OCI-LY7 (cell line): ENCODE measurements around the gene THRA. TPM values are rescaled to one million over a fixed set of nuclear protein-coding genes. Genes with fewer than 3 reads are reported as not detected.

Experiments used
- BruUV-seq: library from RNA; stranded (reverse); fragments of 400-500 nt; replicated peaks from 2 replicates; lab custom pipeline; 2021; lab: Mats Ljungman, UMichigan
- CTCF ChIA-PET: fragments of 300-600 bp; sonication (Branson Sonifier 250); formaldehyde crosslinking; loops from one replicate; lab custom pipeline; 2022; ENCODE audit warnings: antibody characterized with exemption; ENCODE audit not compliant: unreplicated experiment; lab: Charles Lee
- POLR2A ChIA-PET: fragments of 300-600 bp; sonication (Branson Sonifier 250); formaldehyde crosslinking; loops from one replicate; lab custom pipeline; 2022; ENCODE audit warnings: antibody characterized with exemption; lab: Charles Lee
- DNase-seq: peaks from one replicate; pipeline ENCODE4 v3.0.0-alpha.2; 2015; ENCODE audit warnings: low spot score
- H2AFZ ChIP-seq: fragments of 200-600 bp; sonication (generic), shearing (Covaris generic); 2 replicates; pipeline ENCODE4 v1.6.1; 2014; ENCODE audit warnings: mild to moderate bottlenecking, antibody characterized with exemption, low read length, moderate library complexity
- H3K27ac ChIP-seq: fragments of 200-600 bp; sonication (generic); 2 replicates; pipeline ENCODE4 v1.5.1; 2014; ENCODE audit warnings: mixed run types, low read depth, mild to moderate bottlenecking, moderate library complexity, low read length, inconsistent platforms; ENCODE audit not compliant: poor library complexity, severe bottlenecking
- H3K36me3 ChIP-seq: fragments of 200-600 bp; sonication (generic); 2 replicates; pipeline ENCODE4 v1.6.1; 2014; ENCODE audit warnings: mild to moderate bottlenecking, antibody characterized with exemption, low read length, moderate library complexity, mixed read lengths; ENCODE audit not compliant: insufficient read depth
- H3K4me1 ChIP-seq: fragments of 200-600 bp; sonication (generic); 2 replicates; pipeline ENCODE4 v1.5.1; 2014; ENCODE audit warnings: mild to moderate bottlenecking, low read length; ENCODE audit not compliant: insufficient read depth, poor library complexity, severe bottlenecking
- H3K4me2 ChIP-seq: fragments of 200-600 bp; sonication (generic); 2 replicates; pipeline ENCODE4 v1.6.1; 2014; ENCODE audit warnings: mild to moderate bottlenecking, low read length
- H3K4me3 ChIP-seq: fragments of 200-600 bp; sonication (generic); 2 replicates; pipeline ENCODE4 v1.5.1; 2014; ENCODE audit warnings: mild to moderate bottlenecking, low read depth, low read length; ENCODE audit not compliant: poor library complexity, severe bottlenecking
- H3K79me2 ChIP-seq: fragments of 200-600 bp; sonication (generic); 2 replicates; pipeline ENCODE4 v1.6.1; 2016; ENCODE audit warnings: low read depth, mild to moderate bottlenecking, low read length, moderate library complexity, mixed read lengths; ENCODE audit not compliant: insufficient read depth
- H3K9me2 ChIP-seq: fragments of 200-600 bp; sonication (generic); 2 replicates; pipeline ENCODE4 v1.6.1; 2016; ENCODE audit warnings: mild to moderate bottlenecking, low read length, mixed read lengths; ENCODE audit not compliant: insufficient read depth
- H3K9me3 ChIP-seq: fragments of 200-600 bp; sonication (generic); 2 replicates; pipeline ENCODE4 v1.6.1; 2014; ENCODE audit warnings: mild to moderate bottlenecking, mixed run types, low read length, mixed read lengths
- H4K20me1 ChIP-seq: fragments of 200-600 bp; sonication (generic); 2 replicates; pipeline ENCODE4 v1.6.1; 2014; ENCODE audit warnings: mild to moderate bottlenecking, antibody characterized with exemption, low read length, moderate library complexity, mixed read lengths; ENCODE audit not compliant: insufficient read depth
- CTCF ChIP-seq: fragments of 200-600 bp; sonication (generic); conservative IDR thresholded peaks from 2 replicates; pipeline ENCODE4 v1.5.1; 2014; ENCODE audit warnings: mild to moderate bottlenecking, antibody characterized with exemption, low read length, moderate library complexity, mixed read lengths
- EZH2phosphoT487 ChIP-seq: fragments of 200-600 bp; sonication (generic); IDR thresholded peaks from 2 replicates; pipeline ENCODE4 v1.6.1; 2018; ENCODE audit warnings: low read depth, borderline replicate concordance, mild to moderate bottlenecking, mixed run types, antibody characterized with exemption, low read length, moderate library complexity, mixed read lengths
- intact Hi-C: fragments of 100-400 bp; cut with micrococcal nuclease; formaldehyde crosslinking; loops from one replicate; pipeline ENCODE4 v1.10.0; 2022; ENCODE audit not compliant: unreplicated experiment
- total RNA-seq, 2 experiments: library from RNA; depleted of rRNA in 1 of 2; stranded (reverse); fragments of >200 nt in 1 of 2; shearing (Covaris generic) in 1 of 2; gene quantifications; 2 replicates each; pipeline ENCODE4 v1.2.3, GENCODE V29; 2014 to 2022

Gene THRA
- total RNA-seq, 2 experiments from 2014 or later, result 3.9 to 9.3 TPM

- H3K4me3 ChIP-seq, result no peak overlapping the region
- peaks cover 12% of the 10 kb centered on the region for H3K4me1 ChIP-seq
- H4K20me1 ChIP-seq, result no peaks in the 10 kb centered on the region
- no peak for DNase-seq
- no peak overlapping the region for H3K4me2 ChIP-seq
- H3K79me2 ChIP-seq, result no peaks in the 10 kb centered on the region
- no peaks in the 10 kb centered on the region for H3K36me3 ChIP-seq
- H3K9me2 ChIP-seq, result no peaks in the 10 kb centered on the region
- ChIA-PET POLR2A (interaction anchor here (0.5 to 1.8 kb wide), 6 partner anchors 10 to 380 kb away, joined by 3 to 8 read pairs (median 4); partner anchors contain the start of gene MED24), CTCF (interaction anchor here (0.5 to 2.0 kb wide), 6 partner anchors 10 to 264 kb away, joined by 3 to 8 read pairs (median 4); partner anchors contain the start of gene NR1D1)
- H3K9me3 ChIP-seq, result no peaks in the 10 kb centered on the region
- TF ChIP-seq EZH2phosphoT487 (no peak), CTCF (no peak)
- no peak overlapping the region for H2AFZ ChIP-seq
- intact Hi-C loops, result loop anchor here (1.0 to 5.0 kb wide), 2 partner anchors 49 to 63 kb away; no protein-coding TSS in a partner anchor
- BruUV-seq, result no TSS peak
- H3K27ac ChIP-seq, result no peak overlapping the region
These were observed 13.3 kb downstream of the THRA start for GRCh38 chr17:40075942-40076498.

GRCh38 chr17:40076591-40076990 is 13.8 kb downstream of the THRA start:
- ChIA-PET CTCF (interaction anchor here (2.0 kb wide), 1 partner anchor 9 kb away, joined by 6 read pairs; no protein-coding TSS in a partner anchor), POLR2A (interaction anchor here (1.4 kb wide), 1 partner anchor 12 kb away, joined by 6 read pairs; no protein-coding TSS in a partner anchor)
- no TSS peak for BruUV-seq
- intact Hi-C loops, result loop anchor here (5.0 kb wide), 1 partner anchor 49 kb away; no protein-coding TSS in a partner anchor
- no peaks in the 10 kb centered on the region for H3K36me3 ChIP-seq
- H3K27ac ChIP-seq, result no peak overlapping the region
- H3K9me3 ChIP-seq, result no peaks in the 10 kb centered on the region
- no peak overlapping the region for H2AFZ ChIP-seq
- TF ChIP-seq CTCF, result no peak
- H3K79me2 ChIP-seq, result no peaks in the 10 kb centered on the region
- peaks cover 12% of the 10 kb centered on the region for H3K4me1 ChIP-seq
- H3K4me2 ChIP-seq, result no peak overlapping the region
- no peak overlapping the region for H3K4me3 ChIP-seq
- no peaks in the 10 kb centered on the region for H4K20me1 ChIP-seq
- DNase-seq, result no peak
- no peaks in the 10 kb centered on the region for H3K9me2 ChIP-seq

GRCh38 chr17:40079545-40079944 is 16.8 kb downstream of the THRA start:
- no peak for DNase-seq
- Histone ChIP-seq H3K4me3 (no peak overlapping the region), H3K9me3 (no peaks in the 10 kb centered on the region), H3K9me2 (no peaks in the 10 kb centered on the region), H3K4me1 (peaks cover 12% of the 10 kb centered on the region), H3K27ac (no peak overlapping the region), H4K20me1 (no peaks in the 10 kb centered on the region), H2AFZ (no peak overlapping the region), H3K79me2 (no peaks in the 10 kb centered on the region), H3K4me2 (no peak overlapping the region), H3K36me3 (no peaks in the 10 kb centered on the region)
- POLR2A ChIA-PET, result no interaction called here
- CTCF ChIA-PET, result no interaction called here
- intact Hi-C loops, result loop anchor here (5.0 kb wide), 1 partner anchor 52 kb away; no protein-coding TSS in a partner anchor
- no TSS peak for BruUV-seq
- TF ChIP-seq EZH2phosphoT487 (no peak), CTCF (no peak)
